AG04449 (cell line): Measurements from ENCODE around the gene CLHC1.
"Not testable (repeated sequence)": the region's sequence is repeated elsewhere in the genome, so short reads cannot be mapped to it uniquely, and the experiment has no call there.

Source experiments
- CTCF ChIA-PET: fragments of 350-600 bp; formaldehyde crosslinking; extraction: SDS; loops from one replicate; lab custom pipeline; 2021; ENCODE audit warnings: antibody characterized with exemption; lab: Yijun Ruan, JAX
- POLR2A ChIA-PET: fragments of 400-600, 350-600 bp; formaldehyde crosslinking; extraction: SDS; loops from one replicate; lab custom pipeline; 2020; ENCODE audit warnings: antibody characterized with exemption, inconsistent platforms; lab: Yijun Ruan, JAX
- DNase-seq: peaks from one replicate; pipeline ENCODE4 v3.0.0-alpha.2; 2010; ENCODE audit warnings: low read depth, low spot score
- H3K4me3 ChIP-seq: 2 replicates; pipeline ENCODE4 v1.5.1; 2011; ENCODE audit warnings: low read depth, mild to moderate bottlenecking, control low read depth, low read length
- TF ChIP-seq, protein P1 (sequence below): IDR thresholded peaks from one replicate; pipeline ENCODE4 v1.5.1; 2011; ENCODE audit warnings: mild to moderate bottlenecking, moderate library complexity, low read length, control low read depth, inconsistent platforms; ENCODE audit not compliant: insufficient read depth; ENCODE audit errors: missing control alignments

The CLHC1 gene

DNA sequence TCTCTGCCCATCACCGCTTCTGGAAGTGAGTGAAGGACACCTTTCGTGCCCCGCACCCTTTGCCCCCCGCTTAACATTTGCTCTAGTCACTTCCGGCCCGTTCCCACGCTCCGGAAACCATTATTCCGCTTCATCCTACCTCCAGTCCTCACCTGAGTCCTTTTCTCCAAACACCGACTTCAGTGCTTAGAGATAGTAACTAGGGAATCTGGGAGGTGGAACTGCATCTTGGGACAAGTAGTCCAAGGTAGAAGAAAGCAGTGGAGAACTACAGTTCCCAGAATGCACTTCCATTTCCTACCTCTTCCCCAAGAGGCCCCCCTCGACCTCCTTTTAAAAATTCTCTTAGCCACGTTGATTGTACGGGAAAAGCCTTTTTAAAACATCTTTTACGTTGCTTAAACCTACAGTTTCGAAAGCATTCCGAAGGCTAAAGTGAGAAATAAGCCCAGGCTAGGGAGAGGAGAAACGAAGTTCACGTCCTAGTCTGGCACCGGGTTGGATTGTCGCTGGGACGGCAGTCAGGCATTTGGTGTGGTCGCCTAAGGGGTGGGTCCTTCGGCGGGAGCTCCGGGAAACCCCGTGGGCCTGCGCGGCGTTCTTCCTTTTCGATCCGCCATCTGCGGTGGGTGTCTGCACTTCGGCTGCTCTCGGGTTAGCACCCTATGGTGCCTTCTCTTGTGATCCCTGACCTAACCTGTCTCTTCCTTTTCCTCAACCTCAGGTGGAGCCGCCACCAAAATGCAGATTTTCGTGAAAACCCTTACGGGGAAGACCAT is at the start of gene CLHC1, which contains the start of gene RPS27A:
Gene CLHC1, minus strand, starts transcription at position 210 of the 779 bp plus-strand sequence. CDS start 9,882 bp downstream, outside the sequence.
Gene RPS27A, plus strand, starts transcription at position 605 of the 779 bp plus-strand sequence. Its CDS starts 137 bp downstream, at position 742.
- ChIA-PET POLR2A (interaction anchor here (0.6 to 1.1 kb wide), 3 partner anchors 9 to 184 kb away, joined by 3 to 10 read pairs (median 3); no protein-coding TSS in a partner anchor), CTCF (interaction anchor here (1.0 to 1.3 kb wide), 2 partner anchors 200 to 333 kb away, joined by 3 to 4 read pairs; no protein-coding TSS in a partner anchor)

DNA sequence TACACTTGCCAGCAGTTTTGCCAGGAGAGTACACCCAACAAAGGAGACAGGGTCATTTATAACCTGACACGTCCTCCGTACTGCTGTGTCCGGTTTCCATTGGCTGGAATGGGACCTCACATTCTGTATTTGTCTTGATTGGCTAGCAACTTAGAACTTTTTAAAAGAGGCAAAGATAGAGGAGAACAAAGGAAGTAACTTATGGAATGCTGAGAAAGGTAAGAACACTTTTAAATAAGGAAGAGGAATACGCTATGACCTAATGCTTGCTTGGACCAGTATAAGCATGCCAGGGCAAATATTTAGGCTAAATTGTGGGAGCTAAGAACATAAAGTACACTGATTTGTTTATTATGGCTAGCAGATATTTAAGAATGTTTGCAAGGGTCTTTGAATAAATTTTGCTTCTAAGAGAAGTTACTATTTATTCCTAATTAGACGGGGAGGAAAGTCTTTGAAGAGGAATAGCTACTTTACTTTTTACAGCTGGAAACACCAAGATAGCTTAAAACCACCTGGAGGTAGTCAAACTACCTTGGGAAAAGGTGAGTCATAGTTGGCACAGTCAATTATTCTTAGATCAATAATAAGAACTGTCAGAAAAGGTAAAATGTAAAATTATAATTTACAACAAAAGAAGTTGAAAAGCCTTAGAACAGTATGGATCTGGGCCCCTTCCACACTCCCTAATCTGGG is 48.9 kb upstream of the CLHC1 start:
- CTCF ChIA-PET, result interaction anchor here (1.5 kb wide), 1 partner anchor 10 kb away, joined by 4 read pairs; no protein-coding TSS in a partner anchor
- POLR2A ChIA-PET, DNase-seq, H3K4me3 ChIP-seq: not testable (repeated sequence)

More for the DNA sequence above, at the start of gene CLHC1, which contains the start of gene RPS27A:
- peak; percentile 74 for DNase-seq
- H3K4me3 ChIP-seq, result peak within 1 kb of the TSS; percentile 90
- TF ChIP-seq, protein P1, sequence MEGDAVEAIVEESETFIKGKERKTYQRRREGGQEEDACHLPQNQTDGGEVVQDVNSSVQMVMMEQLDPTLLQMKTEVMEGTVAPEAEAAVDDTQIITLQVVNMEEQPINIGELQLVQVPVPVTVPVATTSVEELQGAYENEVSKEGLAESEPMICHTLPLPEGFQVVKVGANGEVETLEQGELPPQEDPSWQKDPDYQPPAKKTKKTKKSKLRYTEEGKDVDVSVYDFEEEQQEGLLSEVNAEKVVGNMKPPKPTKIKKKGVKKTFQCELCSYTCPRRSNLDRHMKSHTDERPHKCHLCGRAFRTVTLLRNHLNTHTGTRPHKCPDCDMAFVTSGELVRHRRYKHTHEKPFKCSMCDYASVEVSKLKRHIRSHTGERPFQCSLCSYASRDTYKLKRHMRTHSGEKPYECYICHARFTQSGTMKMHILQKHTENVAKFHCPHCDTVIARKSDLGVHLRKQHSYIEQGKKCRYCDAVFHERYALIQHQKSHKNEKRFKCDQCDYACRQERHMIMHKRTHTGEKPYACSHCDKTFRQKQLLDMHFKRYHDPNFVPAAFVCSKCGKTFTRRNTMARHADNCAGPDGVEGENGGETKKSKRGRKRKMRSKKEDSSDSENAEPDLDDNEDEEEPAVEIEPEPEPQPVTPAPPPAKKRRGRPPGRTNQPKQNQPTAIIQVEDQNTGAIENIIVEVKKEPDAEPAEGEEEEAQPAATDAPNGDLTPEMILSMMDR, result no peak

DNA sequence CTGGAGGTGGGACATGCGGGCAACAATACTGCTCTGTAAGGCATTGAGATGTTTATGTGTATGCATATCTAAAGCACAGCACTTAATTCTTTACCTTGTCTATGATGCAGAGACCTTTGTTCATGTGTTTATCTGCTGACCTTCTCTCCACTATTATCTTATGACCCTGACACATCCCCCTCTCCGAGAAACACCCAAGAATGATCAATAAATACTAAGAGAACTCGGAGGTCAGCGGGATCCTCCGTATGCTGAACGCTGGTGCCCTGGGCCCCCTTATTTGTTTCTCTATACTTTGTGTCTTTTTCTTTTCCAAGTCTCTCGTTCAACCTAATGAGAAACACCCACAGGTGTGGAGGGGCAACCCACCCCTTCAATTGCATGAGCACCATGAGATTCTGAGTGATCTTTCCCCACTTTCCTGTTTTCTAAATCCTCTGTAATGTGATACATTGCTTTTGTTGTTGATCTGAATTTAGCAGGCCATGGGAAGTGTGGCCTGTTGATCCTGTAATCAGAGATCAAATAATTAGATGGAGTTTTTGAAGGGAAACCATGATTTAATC is 47.8 kb upstream of the CLHC1 start:
- DNase-seq, H3K4me3 ChIP-seq, POLR2A ChIA-PET: not testable (repeated sequence)
- CTCF ChIA-PET, result interaction anchor here (1.5 kb wide), 1 partner anchor 9 kb away, joined by 4 read pairs; no protein-coding TSS in a partner anchor

DNA sequence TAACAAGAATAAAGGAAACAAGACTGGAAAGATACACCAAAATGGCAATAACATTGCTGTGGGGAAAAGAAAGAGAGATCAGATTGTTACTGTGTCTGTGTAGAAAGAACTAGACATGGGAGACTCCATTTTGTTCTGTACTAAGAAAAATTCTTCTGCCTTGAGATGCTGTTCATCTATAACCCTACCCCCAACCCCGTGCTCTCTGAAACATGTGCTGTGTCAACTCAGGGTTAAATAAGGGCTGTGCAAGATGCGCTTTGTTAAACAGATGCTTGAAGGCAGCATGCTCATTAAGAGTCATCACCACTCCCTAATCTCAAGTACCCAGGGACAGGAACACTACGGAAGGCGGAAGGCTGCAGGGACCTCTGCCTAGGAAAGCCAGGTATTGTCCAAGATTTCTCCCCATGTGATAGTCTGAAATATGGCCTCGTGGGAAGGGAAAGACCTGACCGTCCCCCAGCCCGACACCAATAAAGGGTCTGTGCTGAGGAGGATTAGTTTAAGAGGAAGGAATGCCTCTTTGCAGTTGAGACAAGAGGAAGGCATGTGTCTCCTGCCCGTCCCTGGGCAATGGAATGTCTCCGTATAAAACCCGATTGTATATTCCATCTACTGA is 47.2 kb upstream of the CLHC1 start:
- H3K4me3 ChIP-seq, DNase-seq, POLR2A ChIA-PET, CTCF ChIA-PET: not testable (repeated sequence)

DNA sequence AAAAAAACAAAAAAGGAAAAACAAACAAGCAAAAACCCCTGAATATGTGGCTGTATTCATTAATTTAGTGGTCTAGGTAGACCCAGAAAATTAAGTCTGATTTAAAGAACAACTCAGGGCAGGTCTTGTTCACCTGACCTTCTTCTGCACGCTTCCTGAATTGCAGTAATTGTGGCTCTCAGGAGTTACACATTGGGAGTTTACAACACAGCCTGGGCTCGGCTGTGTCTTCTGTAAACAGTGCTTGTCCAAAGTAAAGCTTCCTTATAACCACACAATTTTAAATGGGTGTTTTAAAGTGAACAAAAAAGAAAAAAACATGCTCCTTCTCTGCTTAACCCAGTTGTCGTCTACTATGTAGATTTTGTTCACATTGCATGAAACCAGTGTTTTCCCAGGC is 45.2 kb upstream of the CLHC1 start:
- no peak overlapping the region for H3K4me3 ChIP-seq
- no peak for DNase-seq
- ChIA-PET POLR2A (no interaction called here), CTCF (no interaction called here)
- TF ChIP-seq, protein P1, result no peak

DNA sequence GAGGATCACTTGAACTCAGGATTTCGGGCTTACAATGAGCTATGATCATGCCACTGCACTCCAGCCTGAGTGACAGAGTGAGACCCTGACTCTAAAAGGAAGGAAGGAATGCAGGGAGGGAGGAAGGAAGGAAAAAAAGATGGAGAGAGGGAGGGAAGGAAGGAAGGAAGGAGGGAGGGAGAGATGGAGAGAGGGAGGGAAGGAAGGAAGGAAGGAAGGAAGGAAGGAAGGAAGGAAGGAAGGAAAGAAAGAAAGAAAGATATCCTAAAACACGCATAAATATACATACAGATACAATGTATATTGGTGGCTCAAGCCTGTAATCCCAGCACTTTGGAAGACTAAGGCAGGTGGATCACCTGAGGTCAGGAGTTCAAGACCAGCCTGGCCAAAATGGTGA is 42.3 kb upstream of the CLHC1 start:
- POLR2A ChIA-PET, DNase-seq, H3K4me3 ChIP-seq, CTCF ChIA-PET: not testable (repeated sequence)

DNA sequence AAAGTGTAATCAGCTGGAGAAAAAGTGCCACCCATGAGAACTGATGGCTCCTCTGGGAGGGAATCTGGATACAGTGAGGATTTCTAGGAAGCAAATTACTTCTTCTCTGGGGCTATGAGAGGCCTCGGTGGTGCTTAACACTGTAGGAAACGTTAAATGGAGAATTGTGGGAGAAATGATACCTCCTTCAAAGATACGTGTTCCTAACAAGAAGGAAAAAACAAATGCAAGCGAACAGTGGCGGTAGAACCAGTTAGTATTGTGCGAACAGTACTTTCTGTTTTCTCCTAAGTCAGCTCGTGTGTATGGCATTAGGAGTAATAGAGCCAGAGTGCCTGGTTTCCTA is 37.5 kb upstream of the CLHC1 start:
- no peak for DNase-seq
- H3K4me3 ChIP-seq, result peak overlapping the region; percentile 96
- ChIA-PET CTCF (interaction anchor here (0.7 to 1.6 kb wide), 3 partner anchors 9 to 370 kb away, joined by 3 to 4 read pairs (median 3); no protein-coding TSS in a partner anchor), POLR2A (no interaction called here)
- TF ChIP-seq, protein P1, result no peak
